ENCODE measurements around the gene PITX3. TPM values are rescaled to one million over a fixed set of nuclear protein-coding genes. Genes with fewer than 3 reads are reported as not detected.
"Not testable (repeated sequence)": the region's sequence is repeated elsewhere in the genome, so short reads cannot be mapped to it uniquely, and the experiment has no call there.

The PITX3 gene
- total RNA-seq, 1 donor: not detected

DNA sequence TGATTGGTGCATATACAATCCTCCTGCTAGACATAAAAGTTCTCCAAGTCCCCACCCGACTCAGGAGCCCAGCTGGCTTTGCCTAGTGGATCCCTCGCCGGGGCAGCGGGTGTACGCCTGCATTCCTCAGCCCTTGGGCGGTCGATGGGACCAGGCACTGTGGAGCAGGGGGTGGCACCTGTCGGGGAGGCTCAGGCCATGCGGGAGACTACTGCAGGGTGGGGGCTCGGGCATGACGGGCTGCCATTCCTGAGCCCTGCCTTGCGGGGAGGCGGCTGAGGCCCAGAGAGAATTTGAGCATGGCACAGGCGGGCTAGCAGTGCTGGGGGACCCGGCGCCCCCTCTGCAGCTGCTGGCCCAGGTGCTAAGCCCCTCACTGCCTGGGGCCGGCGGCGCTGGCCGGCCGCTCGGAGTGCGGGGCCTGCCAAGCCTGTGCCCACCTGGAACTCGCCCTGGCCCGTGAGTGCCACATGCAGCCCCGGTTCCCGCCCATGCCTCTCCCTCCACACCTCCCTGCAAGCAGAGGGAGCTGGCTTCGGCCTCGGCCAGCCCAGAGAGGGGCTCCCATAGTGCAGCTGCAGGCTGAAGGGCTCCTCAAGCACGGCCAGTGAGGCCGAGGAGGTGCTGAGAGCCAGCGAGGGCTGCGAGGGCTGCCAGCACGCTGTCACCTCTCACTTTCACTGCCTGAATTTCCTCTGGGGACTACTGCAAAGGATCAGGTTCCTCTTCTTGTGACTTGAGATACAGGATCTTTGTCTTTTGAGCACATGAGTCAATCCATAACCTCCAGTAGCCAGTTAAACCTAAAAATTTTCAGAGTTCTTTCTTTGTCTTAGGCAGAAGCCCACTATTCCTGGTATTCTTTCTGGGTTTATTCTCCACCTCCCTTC, 40.3 kb downstream of the PITX3 start:
- no peak for DNase-seq (ENCODE audit: low read depth)
- TF ChIP-seq, protein P1, sequence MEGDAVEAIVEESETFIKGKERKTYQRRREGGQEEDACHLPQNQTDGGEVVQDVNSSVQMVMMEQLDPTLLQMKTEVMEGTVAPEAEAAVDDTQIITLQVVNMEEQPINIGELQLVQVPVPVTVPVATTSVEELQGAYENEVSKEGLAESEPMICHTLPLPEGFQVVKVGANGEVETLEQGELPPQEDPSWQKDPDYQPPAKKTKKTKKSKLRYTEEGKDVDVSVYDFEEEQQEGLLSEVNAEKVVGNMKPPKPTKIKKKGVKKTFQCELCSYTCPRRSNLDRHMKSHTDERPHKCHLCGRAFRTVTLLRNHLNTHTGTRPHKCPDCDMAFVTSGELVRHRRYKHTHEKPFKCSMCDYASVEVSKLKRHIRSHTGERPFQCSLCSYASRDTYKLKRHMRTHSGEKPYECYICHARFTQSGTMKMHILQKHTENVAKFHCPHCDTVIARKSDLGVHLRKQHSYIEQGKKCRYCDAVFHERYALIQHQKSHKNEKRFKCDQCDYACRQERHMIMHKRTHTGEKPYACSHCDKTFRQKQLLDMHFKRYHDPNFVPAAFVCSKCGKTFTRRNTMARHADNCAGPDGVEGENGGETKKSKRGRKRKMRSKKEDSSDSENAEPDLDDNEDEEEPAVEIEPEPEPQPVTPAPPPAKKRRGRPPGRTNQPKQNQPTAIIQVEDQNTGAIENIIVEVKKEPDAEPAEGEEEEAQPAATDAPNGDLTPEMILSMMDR (IDR thresholded peaks at IDR 0.05; ENCODE audit: insufficient read depth, low read length): no peak
- no peak overlapping the region for H3K4me3 ChIP-seq (ENCODE audit: low read depth, low read length)

GRCh38 chr10:102198027-102198426, 43.3 kb downstream of the PITX3 start:
- H3K4me3 ChIP-seq (ENCODE audit: low read depth, low read length): no peak overlapping the region
- TF ChIP-seq, protein P1 (IDR thresholded peaks at IDR 0.05; ENCODE audit: insufficient read depth, low read length): no peak
- DNase-seq (ENCODE audit: low read depth): no peak

DNA sequence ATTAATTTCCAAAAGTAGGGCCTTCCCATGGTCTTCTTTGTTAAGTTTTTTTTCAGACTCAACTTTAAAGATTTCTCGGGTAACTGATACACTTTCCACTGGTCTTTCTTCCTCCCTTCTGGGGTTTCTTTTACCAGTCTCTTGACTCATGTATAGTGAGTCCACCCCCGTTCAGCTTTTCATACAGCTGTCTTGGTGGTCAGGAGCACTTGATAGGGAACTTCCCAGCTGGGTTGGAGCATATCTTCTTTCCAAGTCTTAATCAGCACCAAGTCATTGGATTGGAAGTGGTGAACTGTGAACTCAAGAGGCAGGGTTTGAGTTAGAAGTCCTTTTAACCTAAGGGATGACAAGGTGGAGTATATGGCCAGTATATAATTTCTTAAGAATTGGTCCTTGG, 44.4 kb downstream of the PITX3 start:
- no peak for DNase-seq (ENCODE audit: low read depth)
- TF ChIP-seq, protein P1 (IDR thresholded peaks at IDR 0.05; ENCODE audit: insufficient read depth, low read length): no peak
- H3K4me3 ChIP-seq (ENCODE audit: low read depth, low read length): no peak overlapping the region

GRCh38 chr10:102195296-102195870, 45.9 kb downstream of the PITX3 start:
- H3K4me3 ChIP-seq (ENCODE audit: low read depth, low read length): no peak overlapping the region
- TF ChIP-seq, protein P1 (IDR thresholded peaks at IDR 0.05; ENCODE audit: insufficient read depth, low read length): no peak
- DNase-seq (ENCODE audit: low read depth): no peak

- no peak overlapping the region for H3K4me3 ChIP-seq (ENCODE audit: low read depth, low read length)
- TF ChIP-seq, protein P1 (IDR thresholded peaks at IDR 0.05; ENCODE audit: insufficient read depth, low read length): no peak
- no peak for DNase-seq (ENCODE audit: low read depth)
Measured at GRCh38 chr10:102191956-102192355, 49.4 kb downstream of the PITX3 start.

DNA sequence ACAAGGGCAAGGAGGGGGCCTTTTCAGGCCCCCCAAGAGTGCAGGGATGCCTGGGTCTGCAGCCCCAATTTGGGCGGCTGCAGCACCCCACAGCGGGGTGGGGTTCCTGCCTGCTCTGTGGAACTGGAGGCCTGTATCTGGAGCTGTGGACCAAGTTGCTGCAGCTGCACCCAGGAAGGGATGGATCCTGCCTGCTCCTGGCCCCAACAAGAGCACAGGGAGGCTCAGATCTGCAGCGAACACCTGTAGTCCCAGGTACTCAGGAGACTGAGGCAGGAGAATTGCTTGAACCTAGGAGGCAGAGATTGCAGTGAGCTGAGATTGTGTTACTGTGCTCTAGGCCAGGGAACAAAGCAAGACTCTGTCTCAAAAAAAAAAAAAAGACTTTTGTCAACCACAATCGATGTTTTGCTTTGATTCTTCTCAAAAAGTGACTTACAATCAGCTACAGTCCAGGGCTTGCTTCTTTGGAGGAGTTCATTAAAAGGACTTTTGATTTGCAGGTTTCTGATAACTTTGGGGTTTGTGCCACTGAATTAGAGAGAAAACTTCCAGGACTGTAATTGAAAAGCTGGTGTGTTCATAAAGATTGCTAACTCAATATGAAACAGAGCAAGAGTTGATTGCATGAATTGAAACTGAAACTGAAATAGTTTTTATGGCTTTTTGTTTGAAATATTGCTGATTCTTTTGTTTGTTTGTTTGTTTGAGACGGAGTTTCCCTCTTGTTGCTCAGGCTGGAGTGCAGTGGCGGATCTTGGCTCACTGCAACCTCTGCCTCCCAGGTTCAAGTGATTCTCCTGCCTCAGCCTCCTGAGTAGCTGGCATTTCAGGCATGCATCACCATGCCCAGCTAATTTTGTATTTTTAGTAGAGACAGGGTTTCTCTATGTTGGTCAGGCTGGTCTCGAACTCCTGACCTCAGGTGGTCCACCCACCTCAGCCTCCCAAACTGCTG, 52.1 kb downstream of the PITX3 start:
- DNase-seq (ENCODE audit: low read depth); H3K4me3 ChIP-seq (ENCODE audit: low read depth, low read length): not testable (repeated sequence)
